NK-92 (cell line): ENCODE measurements around the gene HEXD.
A peak's percentile ranks its signal among the peaks of the same experiment; 100 is the strongest.
"Not testable (repeated sequence)": the region's sequence is repeated elsewhere in the genome, so short reads cannot be mapped to it uniquely, and the experiment has no call there.

Source experiments
- DNase-seq: peaks from one replicate; lab custom pipeline; 2025; ENCODE audit not compliant: unreplicated experiment; lab: John Stamatoyannopoulos, UW

Gene HEXD

DNA sequence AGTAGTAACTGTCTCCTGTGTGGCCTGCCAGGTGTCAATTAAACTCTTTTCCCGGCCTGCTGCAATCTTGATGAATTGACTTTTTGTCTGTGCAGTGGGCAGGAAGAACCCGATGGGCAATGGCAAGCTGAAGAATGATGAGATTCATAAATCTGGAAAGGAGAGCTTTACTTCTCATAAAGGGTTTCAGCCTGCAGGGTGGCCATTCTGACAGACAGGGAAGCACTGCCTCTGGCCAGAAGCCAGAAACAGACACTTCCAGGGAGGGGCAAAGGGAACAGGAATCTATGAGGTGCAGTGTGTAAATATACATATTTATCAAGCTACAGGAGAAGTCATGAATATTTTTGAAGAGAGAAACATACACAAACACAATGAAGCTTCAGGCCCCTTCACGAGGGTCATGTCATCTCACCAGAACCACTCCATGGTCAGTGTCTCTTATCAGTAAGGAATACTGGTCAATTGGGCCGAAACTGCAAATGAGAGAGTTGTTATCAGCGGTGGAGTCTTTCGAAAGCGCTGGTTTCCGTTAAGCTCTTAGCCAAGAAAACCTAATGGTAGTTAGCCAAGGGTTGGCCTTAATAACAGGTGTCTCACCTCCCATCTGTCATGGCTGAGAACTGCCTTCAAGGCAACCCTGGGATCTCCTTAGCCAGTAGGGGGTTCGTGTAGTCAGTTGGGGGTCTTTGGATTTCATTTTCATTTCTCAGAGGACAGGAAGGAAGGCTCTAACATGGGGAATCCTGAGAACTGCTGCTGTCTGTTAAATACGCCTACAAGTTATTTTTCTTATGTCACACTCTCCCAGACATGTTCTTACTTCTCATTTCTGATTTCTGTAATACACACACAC is 39.2 kb downstream of the HEXD start:
- no peak for DNase-seq

GRCh38 chr17:82457929-82458178 is 39.7 kb downstream of the HEXD start:
- DNase-seq = no peak

- peak; percentile 81 for DNase-seq
Measured at GRCh38 chr17:82458179-82458884, 40.2 kb downstream of the HEXD start, which contains the start of gene NARF. TSS of gene NARF (plus strand) at chr17:82458741. CDS start at chr17:82458804, 63 bp downstream.

- DNase-seq = no peak
Measured at GRCh38 chr17:82458885-82459424, 40.8 kb downstream of the HEXD start.

DNA sequence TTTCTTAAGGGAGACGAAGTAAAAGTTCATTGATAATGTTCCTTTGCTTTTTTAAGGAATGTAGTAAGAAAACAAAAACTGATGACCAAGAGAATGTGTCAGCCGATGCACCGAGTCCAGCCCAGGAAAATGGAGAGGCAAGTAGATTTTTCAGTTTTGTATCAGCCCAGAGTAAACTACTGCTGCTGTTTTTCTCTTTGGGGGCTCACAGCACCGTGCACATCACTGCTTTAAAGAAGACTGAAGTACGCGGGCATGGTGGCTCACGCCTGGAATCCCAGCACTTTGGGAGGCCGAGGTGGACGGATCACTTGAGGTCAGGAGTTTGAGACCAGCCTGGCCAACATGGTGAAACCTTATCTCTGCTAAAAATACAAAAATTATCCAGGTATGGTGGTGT is 41.8 kb downstream of the HEXD start:
- not testable (repeated sequence) for DNase-seq

DNA sequence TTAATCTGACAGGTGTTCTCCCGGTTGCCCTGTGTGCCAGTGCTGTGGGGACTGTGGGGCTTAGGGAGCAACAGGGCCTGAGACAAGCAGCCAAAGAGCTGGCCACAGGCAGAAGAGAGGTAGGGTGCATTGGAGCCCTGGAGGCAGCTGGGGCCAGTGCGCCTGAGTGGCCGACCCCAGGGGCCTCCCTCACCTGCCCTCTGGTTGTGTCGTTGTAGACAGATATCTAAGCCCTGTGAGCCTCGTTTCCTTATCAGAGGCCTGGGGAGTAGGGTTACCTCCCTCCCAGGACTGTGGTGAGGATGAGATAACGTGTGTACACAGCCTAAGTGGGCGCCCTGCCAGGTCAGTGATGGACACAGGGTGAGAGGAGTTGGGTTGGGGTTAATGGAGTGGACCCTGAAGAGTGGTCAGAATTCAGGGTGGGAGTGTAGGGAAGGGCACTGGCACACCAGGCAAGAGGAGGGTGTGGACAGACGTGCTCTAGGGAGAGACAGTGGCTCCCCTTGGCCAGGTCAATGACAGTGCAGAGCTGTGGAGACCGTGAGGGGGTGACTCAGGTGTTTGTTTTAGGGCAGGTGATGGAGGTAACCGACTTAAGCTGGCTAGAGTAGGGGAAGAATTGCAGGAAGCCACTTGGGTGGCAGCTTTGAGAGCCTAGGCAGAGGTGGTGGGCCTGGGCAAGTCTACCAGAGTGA is 43.8 kb downstream of the HEXD start:
- DNase-seq = no peak

- DNase-seq = no peak
Measured at GRCh38 chr17:82463391-82463790, 45.2 kb downstream of the HEXD start.

DNA sequence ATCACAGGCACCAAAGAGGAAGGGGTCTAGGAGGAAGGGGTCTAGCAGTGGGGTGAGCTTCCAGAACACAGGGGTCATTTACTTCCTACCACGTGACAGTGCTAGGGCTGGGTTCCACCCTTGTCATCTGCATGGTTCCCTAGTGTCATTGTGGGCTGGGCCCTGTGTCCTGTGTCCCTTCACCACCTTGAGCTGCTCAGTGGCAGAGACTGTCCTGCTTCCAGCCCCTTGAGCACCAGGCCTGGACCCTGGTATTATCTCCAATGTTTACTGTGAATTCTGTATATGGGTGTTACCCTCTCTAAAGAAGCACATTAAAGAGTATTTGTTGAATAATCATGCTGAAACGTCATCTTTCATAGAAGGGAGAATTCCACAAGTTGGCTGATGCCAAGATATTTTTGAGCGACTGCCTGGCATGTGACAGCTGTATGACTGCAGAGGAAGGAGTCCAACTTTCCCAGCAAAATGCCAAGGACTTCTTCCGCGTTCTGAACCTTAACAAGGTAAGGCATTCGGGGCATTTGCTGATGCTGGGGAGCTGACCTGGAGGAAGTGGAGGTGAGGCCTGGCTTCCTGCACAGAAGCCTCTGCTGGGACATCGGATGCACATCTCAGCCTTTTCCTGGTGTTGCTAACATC is 45.9 kb downstream of the HEXD start:
- DNase-seq = no peak

DNA sequence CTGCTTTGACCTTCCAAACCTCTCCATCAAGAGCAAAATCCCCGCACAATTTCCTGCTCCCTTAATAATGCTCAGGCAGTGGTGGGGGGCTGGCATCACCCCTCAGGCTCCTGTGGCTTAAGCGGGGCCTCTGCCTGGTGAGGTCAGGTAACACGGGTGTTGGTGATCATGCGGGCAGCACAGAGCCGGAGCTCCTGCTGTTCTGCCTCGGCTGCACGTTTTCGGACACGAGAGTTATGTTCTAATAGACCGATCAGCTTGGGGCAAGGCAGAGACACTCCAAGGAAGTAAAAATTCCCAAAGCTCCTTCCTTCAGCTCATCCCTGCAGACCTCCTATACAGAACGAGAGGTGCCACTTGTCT is 46.4 kb downstream of the HEXD start:
- no peak for DNase-seq

DNA sequence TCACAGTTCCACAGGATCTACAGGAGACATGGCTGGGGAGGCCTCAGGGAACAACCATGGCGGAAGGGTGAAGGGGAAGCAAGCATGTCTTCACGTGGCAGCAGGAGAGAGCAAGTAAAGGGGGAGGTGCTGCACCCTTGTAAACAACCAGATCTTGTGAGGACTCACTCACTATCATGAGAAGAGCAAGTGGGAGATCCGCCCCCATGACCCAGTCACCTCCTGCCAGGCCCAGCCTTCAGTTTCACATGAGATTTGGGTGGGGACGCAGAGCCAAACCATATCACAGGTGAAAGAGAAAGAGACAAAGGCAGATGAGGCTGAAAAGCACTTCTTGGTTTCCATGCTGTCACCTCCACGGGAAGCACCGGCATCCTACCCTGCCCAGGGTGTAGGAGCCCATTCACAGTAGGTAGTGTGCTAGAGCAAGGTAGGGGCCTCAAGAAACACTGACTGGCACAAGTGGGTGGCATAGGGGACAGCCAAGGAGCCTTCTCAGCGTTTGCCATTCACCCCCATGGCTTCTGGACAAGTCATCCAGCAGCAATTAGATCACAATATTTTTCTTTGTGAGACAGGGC is 47.0 kb downstream of the HEXD start:
- no peak for DNase-seq

DNA sequence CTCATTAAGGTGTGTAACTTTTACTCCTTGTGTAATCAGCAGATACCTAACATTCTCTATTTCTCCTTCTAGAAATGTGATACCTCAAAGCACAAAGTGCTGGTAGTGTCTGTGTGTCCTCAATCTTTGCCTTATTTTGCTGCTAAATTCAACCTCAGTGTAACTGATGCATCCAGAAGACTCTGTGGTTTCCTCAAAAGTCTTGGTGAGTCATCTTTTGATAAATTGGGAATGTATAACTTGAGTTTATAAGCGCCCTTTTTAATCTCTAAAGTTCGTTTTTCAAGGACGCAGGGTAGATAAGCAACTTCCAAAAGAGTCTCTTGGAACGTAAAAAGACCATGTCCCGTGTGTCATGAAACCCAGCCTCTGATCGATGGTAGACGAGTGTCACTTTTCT is 50.5 kb downstream of the HEXD start:
- no peak for DNase-seq

DNA sequence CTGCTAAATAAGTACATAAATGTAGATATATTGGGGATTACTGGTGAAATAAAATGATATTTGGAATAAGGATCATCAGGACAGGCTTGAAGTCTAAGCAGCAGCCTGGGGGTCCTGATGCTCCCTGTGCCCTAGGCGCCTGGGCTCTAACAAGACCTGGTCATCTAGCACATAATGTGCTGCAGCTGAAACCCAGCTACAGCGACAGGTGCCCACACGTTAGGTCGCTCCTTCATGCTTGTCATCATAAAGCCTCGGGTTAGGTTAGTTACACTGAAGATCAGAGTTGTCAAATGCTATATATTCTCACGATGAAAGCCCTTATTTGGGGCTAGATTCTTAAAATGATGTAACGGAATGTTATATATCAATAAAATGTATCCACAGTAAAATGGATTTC is 51.9 kb downstream of the HEXD start:
- DNase-seq = no peak

DNA sequence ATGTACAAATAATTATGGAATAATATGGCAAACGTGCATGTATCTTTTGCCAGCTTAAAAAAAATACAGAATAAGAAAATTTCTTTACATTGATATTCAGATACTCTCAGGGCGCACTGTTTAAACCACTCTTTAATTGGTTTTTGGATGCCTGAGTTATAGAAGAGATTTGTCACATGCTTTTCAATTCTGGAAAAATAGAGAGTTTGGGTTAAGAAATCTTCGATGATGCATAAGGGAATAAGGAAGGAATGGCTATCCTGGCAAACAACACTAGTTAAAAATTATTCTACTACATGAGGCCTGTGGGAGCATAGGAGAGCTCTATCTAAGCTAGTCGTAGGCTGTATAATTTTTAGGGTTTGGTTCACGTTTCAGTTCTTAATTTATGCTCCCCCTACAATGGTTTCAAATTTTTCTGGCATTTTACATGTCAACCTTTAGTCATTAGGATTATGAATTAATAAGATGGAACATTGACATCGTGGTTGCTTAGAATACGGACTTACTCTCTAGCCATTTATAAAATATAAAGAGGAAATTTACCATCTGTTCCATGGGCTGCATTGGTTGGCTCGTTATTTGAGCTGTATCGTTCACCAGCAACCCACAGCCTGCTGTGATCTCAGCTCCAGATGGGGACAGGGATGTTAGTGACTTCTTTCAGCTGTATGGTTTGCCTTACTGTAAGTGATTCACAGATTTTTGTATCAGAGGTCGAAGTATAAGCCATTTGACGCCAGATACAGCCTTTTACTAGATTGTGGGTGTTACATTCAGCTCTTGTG is 56.3 kb downstream of the HEXD start:
- no peak for DNase-seq

DNA sequence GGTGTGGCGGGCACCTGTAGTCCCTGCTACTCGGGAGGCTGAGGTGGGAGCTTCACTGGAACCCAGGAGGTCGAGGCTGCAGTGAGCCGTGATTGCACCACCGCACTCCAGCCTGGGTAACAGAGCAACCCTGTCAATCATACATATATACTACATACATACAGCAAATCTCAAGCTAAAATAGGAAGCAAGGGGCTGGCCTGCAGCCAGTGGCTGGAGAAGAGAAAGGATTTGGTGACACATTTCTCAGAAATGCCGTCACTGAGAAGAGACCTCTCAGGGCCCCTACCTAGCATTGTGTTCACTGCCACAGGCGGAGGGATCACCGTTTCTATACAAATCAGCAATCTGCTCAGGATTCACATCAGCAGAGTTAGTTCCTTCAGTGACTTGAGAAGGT is 57.3 kb downstream of the HEXD start:
- DNase-seq = no peak

GRCh38 chr17:82477934-82478333 is 59.8 kb downstream of the HEXD start:
- DNase-seq = no peak

- no peak for DNase-seq
Measured at GRCh38 chr17:82479602-82480001, 61.5 kb downstream of the HEXD start.

DNA sequence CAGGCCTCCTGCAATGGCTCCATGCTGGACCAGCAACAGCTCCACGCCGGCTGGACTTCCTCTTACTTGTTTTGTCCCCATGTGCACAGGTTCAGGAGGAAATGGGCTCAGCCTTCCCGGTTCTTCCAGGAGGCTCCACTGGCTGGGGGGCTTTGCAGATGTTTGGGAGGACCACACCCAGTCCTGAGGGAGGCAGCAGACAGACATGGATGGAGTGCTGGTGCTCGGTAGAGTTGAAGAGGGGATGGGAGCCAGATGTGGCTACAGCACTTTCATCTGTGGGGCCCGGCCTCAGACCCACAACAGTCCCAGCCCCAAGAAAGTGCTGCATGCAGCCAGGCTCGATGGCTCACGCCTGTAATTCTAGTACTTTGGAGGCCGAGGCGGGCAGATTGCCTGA is 62.2 kb downstream of the HEXD start:
- DNase-seq = no peak

- DNase-seq = no peak
Measured at GRCh38 chr17:82483204-82483660, 65.1 kb downstream of the HEXD start.

DNA sequence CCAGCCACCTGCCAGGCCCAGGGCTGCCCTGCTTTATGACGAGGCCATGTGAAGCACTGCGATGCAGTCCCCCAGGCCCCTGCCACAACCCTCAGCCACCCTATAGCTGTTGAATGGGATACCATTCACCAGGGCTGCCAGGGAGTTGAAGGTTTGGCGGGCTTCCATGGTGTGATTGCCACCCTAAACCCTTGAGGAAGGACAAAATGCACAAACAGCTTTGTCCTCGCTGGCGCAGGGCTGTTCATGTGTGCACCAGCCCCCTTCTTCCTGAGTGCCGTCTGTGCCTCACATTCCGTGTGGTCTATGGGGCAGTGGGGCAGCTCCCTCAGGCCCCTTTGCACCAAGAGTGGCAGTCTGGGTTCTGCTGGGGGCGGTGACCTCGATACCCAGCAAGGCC is 65.7 kb downstream of the HEXD start:
- DNase-seq = no peak
